Astrocyte of the spinal cord (primary cell): ENCODE measurements around the gene TRIM71.

Experiments used
- DNase-seq: peaks from one replicate; pipeline ENCODE4 v3.0.0; 2011; ENCODE audit warnings: low read depth, low spot score
- H3K4me3 ChIP-seq: 2 replicates; pipeline ENCODE4 v1.5.1; 2011; ENCODE audit warnings: low read depth, mild to moderate bottlenecking, low read length, moderate library complexity
- CTCF ChIP-seq: IDR thresholded peaks from 2 replicates; pipeline ENCODE4 v1.5.1; 2012; ENCODE audit warnings: low read depth, mild to moderate bottlenecking, low read length, inconsistent platforms
- in situ Hi-C: cut with HindIII; loops from 2 replicates; pipeline ENCODE4 v1.10.0; 2017; ENCODE audit warnings: low sequenced_read_pairs

Gene TRIM71

GRCh38 chr3:32837789-32838188, 20.0 kb downstream of the TRIM71 start:
- in situ Hi-C loops, result no loop called here
- H3K4me3 ChIP-seq, result no peak overlapping the region
- no peak for DNase-seq

GRCh38 chr3:32839714-32840085, 21.9 kb downstream of the TRIM71 start:
- in situ Hi-C loops, result no loop called here
- no peak overlapping the region for H3K4me3 ChIP-seq
- TF ChIP-seq CTCF, result no peak
- DNase-seq, result no peak

More at GRCh38 chr3:32837789-32838188, 20.0 kb downstream of the TRIM71 start:
- no peak for TF ChIP-seq CTCF

- in situ Hi-C loops, result no loop called here
- DNase-seq, result no peak
- TF ChIP-seq CTCF, result no peak
- no peak overlapping the region for H3K4me3 ChIP-seq
These were observed 22.5 kb downstream of the TRIM71 start for GRCh38 chr3:32840086-32840841.

GRCh38 chr3:32841341-32841740, 23.5 kb downstream of the TRIM71 start:
- no peak for TF ChIP-seq CTCF
- no peak overlapping the region for H3K4me3 ChIP-seq
- in situ Hi-C loops, result no loop called here
- no peak for DNase-seq

GRCh38 chr3:32841867-32842470, 24.2 kb downstream of the TRIM71 start:
- no peak overlapping the region for H3K4me3 ChIP-seq
- TF ChIP-seq CTCF, result no peak
- no peak for DNase-seq
- in situ Hi-C loops, result no loop called here

GRCh38 chr3:32842531-32842931, 24.7 kb downstream of the TRIM71 start:
- in situ Hi-C loops, result no loop called here
- DNase-seq, result no peak
- H3K4me3 ChIP-seq, result no peak overlapping the region

More at GRCh38 chr3:32842531-32842931, 24.7 kb downstream of the TRIM71 start:
- no peak for TF ChIP-seq CTCF
